NCI-H69 (cell line): ENCODE measurements around the gene GRIA3.

Source experiments
- DNase-seq: peaks from one replicate; lab custom pipeline; 2025; lab: John Stamatoyannopoulos, UW

Gene GRIA3

DNA sequence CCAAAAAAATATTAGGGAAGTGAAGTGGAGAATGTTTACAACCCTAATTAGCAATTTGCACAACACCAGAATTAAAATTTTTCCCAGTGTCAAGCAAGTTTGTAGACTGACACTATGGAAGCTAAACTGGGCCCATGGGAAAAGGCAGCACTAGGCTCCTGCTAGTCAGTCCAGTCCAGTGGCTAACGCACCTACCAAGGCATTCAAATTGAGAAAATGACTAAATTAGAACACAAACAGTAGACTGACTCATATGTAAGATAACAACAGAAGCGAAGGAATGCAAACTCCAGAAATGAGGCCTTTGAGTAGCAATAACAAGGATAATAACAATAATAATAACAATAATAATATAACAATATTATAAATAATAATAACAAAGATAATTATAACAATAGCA lies 90.7 kb downstream of the GRIA3 start:
- DNase-seq = no peak

DNA sequence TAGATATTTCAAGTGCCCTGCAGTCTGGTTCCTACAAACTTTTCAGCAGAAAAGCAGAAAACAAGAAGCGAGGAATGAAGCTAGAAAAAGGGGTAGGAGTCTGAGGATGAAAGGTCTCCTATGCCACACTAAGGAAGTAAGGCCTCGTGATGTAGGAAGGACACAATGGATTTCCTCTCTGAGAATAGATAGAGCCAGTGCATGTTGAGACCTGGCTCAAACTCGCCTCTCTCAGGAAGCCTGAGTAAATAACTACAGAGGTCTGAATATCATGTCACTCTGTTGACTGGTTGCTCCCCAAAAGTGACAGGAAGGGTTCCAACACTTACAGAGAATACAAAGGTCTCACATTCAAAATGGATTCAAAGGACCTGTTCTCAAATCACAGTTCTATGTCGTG lies 93.3 kb downstream of the GRIA3 start:
- DNase-seq = peak; percentile 10

DNA sequence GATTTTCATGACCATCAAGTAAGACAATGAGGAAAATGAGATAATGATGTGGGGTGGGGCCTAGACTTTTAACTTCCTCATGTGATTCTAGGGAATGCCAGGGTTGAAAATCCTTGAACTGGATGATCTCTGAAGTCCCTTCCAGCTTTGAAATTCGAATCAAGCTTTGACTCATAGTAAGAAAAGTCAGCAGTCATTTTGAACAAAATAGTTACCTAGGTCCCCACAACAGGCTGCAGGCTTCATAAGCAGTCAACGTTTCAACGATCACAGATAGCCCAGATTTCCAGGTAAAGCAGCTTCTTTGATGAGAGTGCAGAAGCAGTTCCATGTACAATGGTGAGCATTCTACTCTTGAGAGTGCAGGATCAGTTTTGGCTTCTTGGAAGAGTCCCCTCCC lies 93.7 kb downstream of the GRIA3 start:
- peak; percentile 11 for DNase-seq

DNA sequence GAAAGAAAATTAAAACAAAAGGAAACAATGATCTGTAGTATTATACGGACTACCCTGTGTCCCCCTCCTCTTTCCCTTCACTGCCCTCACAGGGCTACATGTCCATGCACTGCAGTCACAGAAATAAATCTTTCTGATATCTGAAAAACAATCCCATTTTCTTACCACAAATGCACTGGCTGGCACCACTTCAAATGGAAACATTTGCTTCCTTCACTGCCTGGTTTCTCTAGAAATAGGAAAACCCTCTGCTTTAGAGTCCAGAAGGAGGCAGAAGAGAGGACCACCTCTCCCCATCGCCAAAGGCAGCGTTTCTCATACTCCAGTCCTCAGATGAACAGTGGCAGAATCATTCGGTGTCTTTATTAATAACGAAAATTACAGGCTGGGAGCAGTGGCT lies 98.2 kb downstream of the GRIA3 start:
- DNase-seq = no peak

DNA sequence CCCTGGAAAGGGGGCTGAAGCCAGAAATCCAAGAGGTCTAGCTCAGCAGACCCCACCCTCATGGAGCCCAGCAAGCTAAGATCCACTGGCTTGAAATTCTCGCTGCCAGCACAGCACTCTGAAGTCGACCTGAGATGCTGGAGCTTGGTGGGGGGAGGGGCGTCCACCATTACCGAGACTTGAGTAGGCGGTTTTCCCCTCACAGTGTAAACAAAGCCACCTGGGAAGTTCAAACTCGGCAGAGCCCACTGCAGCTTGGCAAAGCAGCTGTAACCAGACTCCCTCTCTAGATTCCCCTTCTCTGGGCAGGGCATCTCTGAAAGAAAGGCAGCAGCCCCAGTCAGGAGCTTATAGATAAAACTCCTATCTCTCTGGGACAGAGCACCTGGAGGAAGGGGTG lies 99.3 kb downstream of the GRIA3 start:
- peak; percentile 69 for DNase-seq

DNA sequence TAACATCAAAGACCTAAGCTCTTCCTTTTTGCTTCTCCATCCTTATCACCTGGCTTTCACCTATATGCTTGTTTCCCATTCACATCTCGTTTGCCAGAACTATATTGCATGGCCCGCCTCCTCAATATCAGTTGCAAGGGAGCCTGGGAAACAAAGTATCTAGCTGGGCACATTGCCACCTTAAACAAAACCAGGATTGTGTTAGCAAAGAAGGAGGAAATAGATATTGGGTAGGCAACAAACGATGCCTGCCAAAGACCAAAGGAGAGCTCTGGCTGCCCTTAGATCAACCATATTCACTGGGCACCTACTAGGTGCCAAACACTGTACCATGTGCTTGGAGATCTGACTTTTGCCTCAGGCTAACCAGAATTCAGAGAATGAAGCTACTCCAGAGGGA lies 107.5 kb downstream of the GRIA3 start:
- DNase-seq = peak; percentile 18

DNA sequence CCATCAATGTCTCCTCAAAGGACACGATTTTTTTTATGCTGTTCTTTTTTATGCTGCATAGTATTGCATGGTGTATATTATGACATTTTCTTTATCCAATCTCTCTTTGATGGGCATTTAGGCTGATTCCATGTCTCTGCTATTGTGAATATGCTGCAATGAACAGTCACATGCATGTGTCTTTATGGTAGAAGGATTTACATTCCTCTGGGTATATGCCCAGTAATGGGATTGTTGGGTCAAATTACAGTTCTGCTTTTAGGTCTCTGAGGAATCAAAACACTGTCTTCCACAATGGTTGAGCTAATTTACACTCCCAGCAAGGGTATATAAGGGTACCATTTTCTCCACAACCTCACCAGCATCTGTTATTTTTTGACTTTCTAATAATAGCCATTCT lies 113.9 kb downstream of the GRIA3 start:
- no peak for DNase-seq

DNA sequence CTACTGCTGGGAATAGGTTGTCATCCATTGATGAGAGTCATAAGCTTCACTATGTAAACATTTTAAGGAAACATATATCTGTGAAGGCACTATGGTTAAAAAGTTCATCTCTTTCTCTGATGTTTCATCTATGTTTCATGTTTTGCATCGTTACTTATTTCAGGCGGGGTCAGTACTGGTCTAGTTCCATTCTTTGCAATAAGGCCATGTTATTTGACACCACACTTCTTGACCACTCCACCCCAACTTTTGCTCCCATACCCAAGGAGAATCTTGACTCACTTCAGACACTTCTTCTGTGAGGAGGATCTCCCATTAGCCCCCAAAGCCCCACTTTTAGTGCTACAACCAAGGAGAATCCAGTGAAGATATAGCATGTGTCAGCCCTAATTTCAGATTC lies 119.4 kb downstream of the GRIA3 start:
- DNase-seq = no peak

DNA sequence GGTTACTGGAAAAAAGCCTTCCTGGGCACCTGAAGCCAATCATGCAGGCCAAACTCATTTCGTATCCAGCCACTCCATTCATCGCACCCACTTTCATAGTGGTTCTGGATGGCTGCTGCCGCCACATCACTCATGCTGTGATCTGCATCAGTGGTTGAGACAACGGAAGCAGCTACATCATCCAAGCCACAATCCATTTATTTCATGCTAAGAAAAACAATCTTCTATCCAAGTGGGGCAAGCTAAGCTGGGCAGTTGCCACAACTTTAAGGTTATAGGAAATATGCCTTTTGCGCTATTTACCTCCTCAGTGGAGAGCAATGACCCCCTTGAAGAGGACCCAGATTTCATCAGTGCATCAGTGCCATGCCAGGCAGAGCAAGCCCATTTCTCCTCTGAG lies 124.6 kb downstream of the GRIA3 start:
- DNase-seq = no peak

DNA sequence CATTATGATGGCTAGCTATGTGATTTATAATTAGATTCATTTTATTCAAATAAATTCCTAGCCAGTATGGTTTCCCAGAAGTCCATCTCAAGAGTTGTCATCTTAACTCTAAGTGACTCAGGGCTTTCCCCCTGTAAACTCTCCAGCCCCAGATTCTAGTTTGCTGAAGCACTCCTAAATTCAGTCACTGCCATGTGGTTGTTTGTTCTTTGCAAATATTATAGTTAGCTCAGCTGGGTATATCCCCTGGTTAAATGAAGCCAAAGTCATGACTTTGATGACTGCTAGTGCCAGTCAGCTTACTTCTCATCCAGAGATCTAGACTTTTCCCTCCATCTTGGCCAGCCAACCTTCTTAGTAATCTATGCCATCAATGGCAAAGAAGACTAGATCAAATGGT lies 126.0 kb downstream of the GRIA3 start:
- peak; percentile 1 for DNase-seq

DNA sequence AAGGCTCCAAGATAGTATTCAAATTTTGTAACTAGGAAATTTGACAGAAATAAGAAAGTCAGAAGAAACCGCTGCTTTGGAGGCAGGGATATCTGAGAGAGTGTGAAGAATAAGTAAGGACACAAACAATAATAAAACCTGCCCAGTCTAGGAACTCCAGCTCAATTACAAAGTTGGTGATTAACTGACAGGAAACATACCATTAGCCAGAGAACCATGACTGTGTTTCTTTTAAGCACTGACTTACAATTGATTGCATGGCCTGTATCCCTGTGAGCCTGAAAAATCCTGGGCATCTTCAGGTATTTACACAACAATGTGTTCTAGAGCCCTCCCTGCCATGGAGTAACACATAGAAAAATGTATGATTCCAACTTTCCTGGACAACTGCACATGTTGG lies 127.4 kb downstream of the GRIA3 start:
- DNase-seq = no peak

DNA sequence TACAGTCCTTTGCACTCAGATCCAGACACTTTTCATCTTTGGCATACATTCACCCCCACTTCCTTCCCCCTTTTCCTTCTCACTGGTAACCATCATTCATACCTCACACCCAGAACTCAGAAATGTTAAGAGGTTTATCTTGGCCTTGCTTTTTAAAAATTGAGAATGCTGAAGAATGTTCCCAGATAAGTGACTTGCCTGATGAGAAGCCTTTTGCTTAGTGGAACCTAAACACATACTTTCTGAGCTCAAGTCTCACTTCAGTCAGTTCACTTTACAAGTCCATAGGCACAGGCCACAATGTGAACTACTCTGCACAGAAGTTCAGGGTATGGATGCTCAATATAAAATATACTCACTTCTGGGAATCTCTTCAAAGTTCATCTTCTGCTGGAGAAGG lies 129.4 kb downstream of the GRIA3 start:
- no peak for DNase-seq

DNA sequence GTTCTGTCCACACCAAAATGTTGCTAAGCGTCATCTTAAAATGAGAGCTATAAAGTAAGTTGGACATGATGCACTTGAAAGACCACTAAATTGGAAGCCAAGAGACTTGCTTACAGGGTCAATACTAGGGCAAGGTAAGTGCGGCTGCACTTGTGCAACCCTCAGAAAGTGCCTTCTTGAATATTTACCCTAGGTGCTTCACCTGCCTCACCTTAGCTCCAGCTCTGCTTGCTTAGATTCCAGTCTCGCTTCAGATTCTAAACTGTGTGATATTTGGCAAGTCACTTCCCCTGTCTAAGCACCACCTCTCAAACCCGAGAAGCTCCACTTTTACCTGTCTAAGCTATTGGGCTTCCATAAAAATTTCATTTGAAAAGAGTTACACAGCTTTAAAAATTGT lies 136.5 kb downstream of the GRIA3 start:
- no peak for DNase-seq

DNA sequence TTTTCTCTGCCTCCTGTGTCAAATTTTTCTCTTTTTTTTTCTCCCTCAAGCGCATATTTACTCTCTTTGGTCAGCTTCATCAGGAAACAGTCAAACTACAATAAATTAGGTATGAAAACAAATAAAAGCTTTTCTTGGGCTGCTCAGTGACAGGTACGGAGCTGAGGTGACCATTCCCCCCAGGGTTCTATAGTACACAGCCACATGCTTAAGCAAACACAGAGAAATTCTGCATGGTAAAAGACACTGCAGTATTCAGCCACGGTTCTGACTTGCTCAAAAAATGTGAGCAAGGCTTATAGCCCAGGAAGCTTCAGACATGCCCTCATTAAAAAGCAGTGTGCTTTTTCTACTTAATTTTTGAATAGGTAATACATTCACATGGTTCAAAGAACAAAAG lies 138.5 kb downstream of the GRIA3 start:
- peak; percentile 74 for DNase-seq

DNA sequence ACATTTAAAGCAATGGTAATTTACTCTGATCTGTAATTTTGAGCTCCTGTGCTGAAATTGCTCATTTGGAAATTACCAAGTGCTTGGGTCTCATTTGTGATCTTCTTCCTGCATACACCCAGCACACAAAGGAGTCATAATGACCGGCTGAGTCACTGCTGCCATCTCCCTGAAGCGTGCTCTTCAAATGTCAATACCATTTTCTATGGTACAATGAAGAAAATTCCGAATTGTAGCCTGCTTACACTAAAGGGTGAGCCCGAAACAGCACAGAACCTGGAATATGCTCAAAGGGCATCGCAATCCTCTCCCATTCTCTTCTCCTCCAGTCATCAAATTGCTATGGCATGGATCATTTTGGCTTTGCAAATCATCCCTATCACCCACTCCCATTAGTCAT lies 140.5 kb downstream of the GRIA3 start:
- DNase-seq = peak; percentile 41

DNA sequence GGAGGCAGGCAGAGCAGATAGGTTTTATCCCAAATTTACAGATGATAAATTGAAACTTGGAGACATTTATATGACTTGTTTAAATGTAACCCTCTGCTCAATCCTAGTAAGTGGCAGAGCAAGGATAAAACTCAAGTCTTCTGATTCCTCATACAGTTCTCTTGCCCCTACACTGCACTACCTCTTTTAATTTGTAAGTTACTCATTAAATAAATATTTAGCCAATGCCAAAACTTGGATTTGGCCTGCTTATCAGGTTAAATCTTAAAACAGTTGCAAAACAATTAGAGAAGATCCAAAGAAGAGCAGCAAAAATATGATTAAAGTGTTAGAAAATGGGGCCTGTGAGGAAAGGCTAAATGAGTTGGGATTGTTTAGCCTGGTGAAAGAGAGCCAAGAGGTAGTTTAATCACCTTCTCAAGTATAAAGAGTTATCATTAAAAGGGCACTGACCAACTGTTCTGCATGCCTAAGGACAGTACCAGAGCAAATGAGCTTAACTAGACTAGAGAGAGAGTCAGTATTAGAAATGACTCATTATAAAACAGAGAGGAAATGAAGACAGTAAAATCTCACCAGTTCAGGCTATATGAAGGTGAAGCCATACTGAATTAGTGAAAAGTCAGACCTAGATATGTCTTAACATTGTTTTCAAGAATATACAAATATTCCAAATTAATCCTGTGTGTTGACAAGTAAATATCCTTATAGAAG lies 146.3 kb downstream of the GRIA3 start:
- DNase-seq = no peak

DNA sequence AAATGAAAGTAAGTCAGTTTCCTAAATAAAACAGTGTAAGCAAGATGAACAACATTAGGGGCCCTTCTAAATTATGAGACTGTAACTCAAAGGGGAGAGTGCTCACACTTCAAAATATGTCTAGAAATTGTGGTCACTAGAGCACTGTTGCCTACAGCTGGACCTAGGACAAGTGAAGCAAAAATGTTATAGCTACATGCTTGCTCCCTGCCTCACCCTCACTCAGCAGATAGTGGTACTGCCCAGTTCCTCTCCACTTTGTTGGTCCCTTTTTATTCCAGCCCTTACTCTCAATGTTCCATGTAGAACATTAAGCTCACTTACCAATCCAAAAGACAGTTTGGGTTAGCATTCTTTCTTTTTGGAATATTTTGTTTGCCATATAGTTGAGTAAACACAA lies 147.3 kb downstream of the GRIA3 start:
- no peak for DNase-seq

DNA sequence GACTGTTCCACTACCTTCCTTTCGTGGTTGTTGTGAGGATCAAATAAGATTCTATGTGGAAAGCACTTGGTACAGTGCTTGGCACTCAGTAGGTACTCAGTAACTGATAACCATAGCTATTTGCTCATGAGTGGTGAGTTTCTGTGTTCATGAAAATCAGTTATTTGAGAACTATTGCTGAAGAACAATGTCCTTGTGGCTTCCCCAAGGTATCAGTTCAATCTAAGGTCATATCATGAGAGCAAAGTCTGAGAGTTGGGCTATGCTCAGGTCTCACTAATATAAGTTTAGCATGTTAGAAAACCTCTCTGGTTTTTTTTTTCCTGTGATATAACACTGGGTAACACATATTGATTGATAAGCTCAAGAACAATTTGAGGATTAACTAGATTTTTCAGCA lies 147.8 kb downstream of the GRIA3 start:
- no peak for DNase-seq

DNA sequence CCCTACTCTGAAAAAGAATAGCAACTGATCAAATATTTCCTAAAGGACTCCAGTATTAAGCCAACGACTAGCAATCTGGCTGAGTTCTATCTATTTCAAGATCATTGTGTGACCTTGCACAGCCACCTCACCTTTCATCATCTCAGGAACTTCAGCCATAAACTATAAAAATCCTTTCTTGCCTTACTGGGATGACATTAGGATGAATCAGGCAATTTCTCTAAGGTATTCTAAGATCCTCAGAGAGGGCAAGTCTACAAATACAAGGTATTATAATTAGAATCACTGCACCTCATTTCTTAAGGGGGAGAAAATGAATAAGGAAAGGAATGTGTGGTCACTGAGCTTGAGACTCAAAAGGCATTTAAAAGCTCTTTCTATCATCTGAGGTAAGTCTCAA lies 152.6 kb downstream of the GRIA3 start:
- DNase-seq = no peak

DNA sequence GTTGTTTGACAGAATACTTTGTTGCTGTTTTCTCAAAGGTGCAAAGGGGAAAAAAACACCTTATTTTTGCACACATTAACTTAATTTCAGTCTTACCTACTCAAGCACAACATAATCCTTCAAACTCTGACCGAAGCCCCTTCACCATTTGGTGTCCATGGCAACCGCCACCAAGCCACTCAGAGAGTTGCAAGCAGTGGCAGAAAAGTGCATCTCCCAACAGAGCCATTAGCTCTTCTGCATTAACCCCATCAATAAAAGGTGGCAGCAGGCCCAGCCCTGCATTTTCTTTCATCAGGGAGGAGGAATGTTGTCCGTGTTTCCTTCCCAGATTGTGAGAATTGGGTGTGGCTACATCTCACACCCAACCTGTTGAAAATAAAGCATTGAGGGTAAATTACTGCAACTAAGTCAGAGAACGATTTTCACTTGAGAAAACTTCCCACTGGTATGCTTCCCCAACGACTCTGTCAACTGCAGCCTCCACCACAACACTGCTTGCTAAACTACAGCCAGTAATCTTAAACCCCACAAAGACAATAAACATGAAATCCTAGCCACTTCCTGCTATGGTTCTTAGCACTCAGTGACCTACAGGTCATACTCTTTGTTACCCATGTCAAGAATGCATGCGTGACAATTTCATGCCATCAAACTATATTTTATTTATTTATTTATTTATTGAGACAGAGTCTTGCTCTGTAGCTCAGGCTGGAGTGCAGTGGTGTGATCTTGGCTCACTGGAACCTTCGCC lies 154.0 kb downstream of the GRIA3 start:
- peak; percentile 34 for DNase-seq

DNA sequence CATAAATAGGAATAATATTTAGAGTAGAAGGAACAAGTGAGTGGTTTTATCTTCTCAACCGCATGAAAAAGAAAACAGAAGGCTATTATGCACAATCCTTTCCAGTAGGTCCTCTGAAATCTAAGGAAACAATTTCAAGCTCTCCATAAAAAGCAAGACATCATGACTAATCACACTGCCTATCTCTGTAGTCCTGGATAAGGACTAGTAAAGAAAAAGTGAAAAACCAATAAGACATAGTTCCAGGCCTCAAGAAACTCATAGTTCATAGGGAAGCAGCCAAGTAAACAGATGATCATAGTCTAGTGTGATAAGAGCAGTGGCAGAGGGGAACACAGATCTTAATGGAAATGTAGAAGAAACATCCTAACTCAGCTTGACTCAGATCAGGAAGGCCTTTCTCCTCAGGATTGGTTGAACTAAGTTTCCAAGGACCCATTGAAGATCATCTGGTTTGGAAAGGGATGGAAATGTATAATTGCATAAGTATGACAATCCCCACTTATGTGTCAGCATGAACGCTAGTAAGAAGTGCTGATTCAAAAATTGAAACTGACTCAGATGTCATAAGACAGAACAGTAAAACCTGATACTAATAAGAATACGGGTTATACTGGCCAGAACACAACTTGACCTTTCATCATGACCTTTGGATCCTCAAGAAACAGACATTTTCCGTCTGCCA lies 155.3 kb downstream of the GRIA3 start:
- DNase-seq = no peak

DNA sequence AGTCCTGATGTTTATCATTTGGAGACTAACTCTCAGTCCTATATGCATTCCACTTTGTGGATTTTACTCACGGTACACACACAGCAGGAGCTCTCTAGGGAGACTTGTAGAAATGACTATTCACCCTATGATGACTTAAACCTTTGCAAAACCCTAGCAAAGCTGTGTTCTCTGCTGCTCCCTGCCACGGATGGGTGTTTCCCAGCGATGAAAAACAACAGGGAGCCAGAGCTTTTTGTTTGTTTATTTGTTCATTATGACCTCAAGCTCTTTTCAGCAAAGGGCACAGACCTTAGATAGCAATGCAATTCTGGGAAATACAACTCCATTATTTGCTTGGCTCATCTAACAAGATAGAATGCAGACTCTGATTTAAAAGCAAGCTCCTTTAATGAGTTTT lies 156.6 kb downstream of the GRIA3 start:
- peak; percentile 55 for DNase-seq

DNA sequence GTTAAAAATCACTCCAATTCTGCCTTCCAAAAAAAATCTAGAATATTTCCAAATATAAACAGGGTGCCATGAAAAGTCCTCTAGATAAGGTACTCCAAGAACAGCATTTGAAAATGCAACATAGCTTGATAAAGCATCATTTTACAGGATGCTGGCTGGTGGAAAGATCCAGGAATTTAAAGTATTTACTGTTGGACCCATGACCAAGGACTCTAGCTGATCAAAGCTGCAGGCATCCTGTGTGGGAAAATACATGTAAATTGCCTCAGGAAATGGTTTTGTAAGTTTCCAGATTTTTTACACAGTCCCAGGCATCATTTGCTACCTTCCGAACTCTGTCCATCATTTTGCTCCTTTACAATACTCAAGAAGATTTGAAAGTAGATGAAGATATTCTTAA lies 164.4 kb downstream of the GRIA3 start:
- DNase-seq = no peak
